ENCODE results near the gene VWDE.

The VWDE gene

GRCh38 chr7:12281038-12281437 lies 122.6 kb downstream of the VWDE start:
- no peak for DNase-seq

All from NCI-H1105 (cell line).